GM21423 (cell line): ENCODE measurements around the gene GPC5.
"Not testable (repeated sequence)": the region's sequence is repeated elsewhere in the genome, so short reads cannot be mapped to it uniquely, and the experiment has no call there.

Experiments
- ATAC-seq: cut with Tn5 transposase; IDR thresholded peaks from one replicate; pipeline ENCODE4 v1.9.1; 2021; ENCODE audit warnings: mild to moderate bottlenecking, moderate library complexity; ENCODE audit not compliant: unreplicated experiment

Gene GPC5

DNA sequence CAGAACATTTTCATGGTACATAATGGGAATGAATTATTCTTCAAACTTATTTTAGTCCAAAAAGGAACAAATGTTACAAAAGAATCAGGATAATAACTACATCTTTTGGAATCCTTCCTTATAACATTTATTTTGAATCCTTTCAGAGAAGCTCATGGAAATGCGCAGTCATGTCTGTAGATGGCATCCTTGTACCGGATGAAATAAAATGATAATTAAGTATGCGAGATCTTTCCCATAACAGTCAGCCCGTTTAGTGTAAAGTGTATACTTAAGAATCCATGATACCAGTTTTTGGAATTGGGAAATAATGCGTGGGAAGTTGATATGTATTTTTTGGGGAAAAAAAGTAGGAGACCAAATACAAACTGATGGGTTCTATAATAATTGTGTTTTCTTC, 418.8 kb downstream of the GPC5 start:
- ATAC-seq, result no peak

DNA sequence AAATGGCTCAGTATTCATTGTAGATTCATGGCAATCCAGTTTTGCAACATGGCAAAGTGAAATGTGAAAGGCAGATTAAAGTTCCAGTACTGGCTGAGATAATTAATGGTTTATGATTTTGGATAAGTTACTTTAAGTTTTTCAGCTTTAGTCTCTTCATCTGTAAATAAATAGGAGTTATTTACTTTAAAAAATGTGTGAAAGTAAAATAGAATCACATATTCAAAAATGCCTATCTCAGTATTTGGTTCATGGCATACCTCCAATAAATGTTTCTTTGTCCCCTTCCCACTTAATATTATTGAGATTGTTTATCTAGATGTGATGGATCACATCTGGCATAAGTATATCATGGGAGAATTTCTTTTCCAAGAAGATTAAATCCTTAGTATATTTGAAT, 426.0 kb downstream of the GPC5 start:
- no peak for ATAC-seq

DNA sequence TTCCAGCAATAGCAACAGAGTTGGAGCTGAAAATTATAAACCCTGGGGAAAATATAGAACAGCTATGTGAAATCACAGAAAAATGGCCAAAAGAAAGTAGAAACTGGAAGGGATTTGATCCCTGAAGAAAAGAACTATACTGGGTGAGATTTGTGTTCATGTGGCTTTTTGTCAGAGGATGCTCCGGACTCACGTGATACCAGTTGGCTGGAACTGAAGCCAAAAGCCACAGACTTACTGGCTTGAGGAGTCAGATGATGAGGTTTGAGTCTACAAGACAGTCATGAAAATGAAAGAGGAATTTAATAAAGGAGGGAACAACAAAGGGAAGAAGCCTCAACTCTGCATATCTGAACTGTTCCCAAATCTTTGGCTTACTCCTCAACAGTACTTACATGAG, 427.1 kb downstream of the GPC5 start:
- no peak for ATAC-seq

DNA sequence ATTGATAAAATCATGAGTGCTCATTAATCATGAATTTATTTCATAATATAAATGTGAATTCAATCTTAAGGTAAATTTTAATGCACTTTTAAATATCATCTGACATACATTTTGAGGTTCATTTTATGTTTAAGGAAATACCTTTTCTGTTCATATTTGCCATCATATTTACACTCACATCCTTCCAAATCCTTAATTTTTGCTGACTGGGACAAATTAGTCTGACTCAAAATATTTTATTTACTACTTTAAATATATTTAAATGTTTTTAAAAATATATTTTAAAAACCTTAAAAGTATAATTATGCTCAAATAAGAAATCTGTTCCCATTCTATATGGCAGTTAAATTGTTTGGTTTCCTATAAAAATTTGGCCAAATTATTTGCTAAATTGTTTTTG, 438.1 kb downstream of the GPC5 start:
- ATAC-seq, result no peak

DNA sequence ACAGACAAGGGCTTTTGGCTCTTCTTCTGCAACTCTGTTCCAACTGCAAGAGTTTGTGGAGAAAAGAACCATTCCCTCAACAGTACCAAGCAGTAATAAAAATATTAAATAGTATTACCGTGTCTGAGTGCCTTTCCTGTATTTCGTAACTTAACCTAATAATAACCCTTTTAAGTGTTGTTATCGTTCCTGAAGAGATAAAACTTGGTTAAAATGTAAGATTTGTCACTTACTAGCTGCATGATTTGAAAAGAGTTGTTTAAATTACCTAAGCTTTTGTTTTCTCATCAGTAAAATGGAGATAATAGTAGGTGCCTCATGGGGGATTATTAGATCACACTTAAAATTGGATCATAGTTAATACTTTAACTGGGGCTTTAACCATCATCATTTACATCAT, 447.2 kb downstream of the GPC5 start:
- no peak for ATAC-seq

DNA sequence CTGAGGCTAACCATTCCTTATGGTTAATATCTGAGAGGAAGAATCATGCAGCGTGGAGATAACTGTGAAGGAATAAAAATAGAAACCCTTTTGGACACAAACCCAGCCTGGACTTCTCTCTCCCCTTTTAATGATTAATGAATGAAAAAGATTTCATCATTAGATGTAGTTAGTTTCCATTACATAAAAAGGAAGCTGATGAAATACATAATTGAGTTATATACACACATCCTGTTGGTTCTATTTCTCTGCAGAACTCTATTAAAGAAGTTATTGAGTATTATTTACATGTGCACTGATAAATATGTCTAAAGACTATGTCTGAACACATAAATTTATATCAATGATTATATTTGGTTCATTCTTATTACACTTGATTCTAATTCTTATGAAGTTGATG, 465.3 kb downstream of the GPC5 start:
- no peak for ATAC-seq

DNA sequence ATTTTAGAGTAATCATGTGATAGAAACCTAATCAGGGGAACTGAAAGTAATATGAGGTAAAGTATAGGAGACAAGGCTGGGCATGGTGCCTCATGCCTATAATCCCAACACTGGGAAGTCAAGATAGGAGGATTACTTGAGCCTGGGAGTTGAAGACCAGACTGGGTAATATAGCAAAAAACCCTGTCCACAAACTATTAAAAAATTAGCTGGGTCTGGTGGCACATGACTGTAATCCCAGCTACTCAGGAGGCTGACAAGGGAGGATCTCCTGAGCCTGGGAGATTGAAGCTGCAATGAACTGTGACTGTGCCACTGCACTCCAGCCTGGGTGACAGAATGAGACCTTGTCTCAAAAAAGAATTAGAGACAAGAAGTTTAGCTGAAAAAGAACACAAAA, 469.9 kb downstream of the GPC5 start:
- ATAC-seq, result no peak

DNA sequence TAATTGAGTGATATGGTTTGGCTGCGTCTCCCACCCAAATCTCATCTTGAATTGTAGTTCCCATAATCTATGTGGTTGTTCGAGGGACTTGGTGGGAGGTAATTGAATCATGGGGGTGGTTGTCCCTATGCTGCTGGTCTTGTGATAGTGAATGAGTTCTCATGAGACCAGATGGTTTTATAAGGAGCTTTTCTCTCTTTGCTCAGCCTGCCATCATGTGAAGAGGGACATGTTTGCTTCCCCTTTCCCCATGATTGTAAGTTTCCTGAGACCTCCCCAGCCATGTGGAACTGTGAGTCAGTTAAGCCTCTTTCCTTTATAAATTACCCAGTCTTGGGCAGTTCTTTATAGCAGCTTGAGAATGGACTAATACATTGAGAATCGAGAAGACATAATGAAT, 480.1 kb downstream of the GPC5 start:
- ATAC-seq, result no peak

DNA sequence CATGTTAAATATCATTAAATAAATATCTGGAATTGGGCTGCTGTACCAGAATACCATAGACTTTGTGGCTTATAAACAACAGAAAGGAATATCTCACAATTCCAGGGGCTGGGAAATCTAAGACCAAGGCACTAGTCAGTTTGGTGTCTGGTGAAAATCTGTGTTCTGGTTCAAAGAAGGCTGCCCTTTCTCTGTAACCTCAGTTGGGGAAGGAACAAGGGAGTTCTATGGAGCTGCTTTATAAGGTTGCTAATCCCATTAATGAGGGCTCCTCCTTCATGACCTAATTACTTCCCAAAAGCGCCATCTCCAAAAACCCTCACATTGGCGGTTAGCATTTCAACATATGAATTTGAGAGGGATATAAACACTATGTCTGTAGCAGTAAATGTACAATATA, 480.9 kb downstream of the GPC5 start:
- ATAC-seq, result no peak

DNA sequence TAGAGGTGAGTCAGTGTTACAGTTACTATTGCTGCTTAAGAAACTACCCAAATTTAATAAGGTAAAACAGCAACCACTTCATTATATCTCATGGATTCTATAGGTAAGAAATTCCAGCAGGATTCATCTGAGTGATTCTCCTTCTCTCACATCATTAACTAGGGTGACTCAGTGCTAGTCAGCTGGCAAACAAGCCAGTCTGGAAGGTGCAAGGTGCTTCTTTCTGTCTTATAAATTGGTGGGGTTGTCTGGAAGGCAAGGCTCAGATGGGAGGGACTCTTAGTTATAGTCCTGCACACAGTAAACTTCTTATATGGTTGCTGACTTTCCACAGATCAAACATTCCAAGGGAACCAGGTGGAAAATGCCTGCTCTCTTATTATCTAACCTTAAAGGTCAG, 484.5 kb downstream of the GPC5 start:
- ATAC-seq, result no peak

DNA sequence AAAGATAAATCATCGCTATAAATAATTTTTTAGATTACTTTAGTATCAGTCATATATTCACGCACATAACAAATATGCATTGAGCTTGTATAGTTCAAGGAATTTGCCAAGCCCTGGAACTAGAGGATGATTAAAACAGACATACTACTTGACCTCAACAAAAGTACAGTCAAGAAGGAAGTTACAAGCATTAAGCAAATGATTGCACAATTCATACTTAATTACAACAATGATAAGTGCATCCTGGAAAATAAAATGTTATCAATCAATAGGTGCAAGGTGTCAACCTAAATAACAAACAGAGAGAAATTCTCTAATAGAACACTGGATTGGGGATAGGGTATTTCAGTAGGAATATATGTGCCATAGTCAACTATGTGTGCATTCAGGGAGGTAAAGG, 491.2 kb downstream of the GPC5 start:
- ATAC-seq, result no peak

DNA sequence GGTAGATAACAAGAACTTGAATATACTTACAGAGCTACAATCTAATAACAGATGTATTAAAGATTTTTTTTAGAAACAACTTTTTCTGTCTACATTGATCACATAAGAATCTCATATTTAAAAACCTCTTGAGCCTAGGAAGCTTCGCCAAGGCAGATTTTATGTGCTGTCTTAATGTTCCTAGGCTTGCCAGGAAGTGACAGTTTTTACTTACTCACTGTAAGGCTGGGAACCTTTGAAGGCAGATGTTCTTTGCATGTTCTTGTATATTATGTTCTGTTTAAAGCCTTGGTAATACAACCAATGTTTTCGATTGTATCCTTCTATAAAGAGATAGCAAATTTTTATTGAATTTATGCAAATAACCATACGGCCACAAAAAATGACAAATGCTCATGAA, 492.7 kb downstream of the GPC5 start:
- ATAC-seq, result no peak

DNA sequence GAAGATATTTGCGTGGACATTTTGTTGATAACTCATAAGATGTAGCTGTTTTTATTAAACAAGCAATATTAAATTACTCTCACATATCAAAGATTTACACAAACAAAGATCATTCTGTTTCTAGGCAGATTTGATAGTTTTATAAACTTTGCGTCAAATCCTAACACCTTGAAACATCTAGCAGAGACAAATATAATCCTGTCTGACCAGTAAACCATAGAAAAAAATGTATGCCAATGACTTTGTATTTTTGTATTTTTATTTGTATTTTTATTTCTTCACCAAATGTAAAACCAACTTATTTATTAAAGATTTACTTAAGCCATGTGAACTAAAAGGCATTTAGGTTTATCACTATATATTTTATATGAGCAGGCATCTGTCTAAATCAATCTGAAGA, 494.6 kb downstream of the GPC5 start:
- ATAC-seq, result no peak

DNA sequence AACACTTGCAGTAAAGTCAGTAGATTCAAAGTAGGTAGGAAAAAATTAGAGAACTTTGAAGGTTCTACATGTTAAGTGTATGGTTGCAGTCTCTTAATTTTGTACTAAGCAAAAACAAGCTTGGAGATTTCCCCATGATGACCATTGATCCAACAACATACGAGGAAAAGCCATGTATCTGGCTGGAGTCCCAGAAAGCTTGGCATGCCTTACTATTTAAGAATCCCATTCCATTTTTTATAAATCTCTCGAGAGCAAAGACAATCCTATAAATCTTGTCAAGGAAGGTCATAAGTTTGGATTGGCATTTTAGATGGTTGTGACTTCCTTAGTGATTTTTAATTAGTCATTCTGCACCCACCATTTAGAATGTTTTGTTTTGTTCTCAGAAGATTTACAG, 495.9 kb downstream of the GPC5 start:
- no peak for ATAC-seq

DNA sequence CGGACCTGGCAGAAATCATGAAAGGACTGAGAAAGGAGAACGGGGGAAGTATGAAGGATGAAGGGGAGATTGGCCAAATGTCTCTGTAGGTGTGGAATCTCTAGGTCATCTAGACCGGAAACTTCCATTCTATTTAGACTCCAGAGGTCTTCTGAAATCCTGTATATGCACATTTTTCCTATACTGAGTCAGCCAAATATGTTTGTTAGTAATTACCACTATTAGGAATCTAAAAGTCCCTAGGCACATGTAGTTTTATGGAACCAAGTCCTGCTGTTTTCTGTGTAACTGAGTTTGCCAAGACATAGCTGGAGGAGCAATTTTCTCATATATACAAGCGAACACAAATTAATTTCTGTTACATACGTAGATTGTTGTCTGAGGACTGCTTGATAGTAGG, 498.1 kb downstream of the GPC5 start:
- ATAC-seq, result no peak

DNA sequence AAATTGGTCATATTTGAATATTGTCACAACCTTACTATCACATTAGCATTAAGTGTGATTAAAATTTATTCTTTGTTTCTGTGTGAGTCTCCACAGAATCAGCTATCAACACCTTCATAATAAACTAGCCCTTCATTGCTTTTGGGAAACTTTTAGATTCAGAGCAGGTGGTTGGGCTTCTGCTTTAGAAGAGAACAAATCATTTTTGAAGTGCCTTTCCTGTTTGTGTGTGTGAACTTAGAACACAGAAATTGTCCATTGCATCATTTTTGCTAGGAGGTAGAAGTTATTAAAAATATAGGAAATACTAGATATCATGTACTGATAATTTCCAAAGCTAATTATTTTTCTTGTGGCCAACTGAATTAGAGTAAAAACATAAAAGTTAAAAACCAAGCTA, 500.6 kb downstream of the GPC5 start:
- not testable (repeated sequence) for ATAC-seq

DNA sequence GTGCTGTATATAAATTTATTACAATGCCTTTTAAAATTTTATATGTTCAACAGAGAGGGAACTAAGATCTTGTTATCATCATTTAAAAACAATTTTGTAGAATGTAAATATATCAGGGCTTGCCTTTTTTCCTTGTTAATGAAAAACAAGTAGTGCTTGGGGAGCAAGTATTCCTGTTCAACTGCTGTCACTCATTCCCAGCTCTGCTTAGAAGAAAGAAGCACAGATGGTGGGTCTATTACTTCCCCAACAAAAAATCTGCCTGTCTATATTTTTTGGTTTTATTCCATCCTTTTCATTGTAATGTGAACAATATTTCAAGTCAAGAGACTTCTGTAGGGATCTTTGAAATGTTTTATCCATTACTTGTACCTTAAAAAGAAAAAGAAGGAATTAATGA, 503.9 kb downstream of the GPC5 start:
- ATAC-seq, result no peak

DNA sequence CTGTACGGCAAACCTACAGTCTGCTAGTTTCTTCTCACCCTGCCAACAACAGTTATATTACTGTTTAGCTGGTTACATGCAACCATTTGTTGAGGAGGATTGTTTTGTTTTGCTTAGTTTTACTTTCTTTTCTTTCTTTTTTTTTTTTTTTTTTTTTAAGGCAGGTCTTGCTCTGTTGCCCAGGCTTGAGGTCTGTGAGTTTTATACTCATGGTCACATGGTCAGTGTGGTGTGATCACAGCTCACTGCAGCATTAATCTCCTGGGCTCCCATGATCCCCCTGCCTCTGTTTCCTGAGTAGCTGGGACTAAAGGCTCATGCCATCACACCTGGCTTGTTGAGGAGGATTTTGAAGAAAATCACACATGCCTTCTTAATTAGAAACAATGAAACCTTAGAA, 505.6 kb downstream of the GPC5 start:
- ATAC-seq, result peak; percentile 87

DNA sequence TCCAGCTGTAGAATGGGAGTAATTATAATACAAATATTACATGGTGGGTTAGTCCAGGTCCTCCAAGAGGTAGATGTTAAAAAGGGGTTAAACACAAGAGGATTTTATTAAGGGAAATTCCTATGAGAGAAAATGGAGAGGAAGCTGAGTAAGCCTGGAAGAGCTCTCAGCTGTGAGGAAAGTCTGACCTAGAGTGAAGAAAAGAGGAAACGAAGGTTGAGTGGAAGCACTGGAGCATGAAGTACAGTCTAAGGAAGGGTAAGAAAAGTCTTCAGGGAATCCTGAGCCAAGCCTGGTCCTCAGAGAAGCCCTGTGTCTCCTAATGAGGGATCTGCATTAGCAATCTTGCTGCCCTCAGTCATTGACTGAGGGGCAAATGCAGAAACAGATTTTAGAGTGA, 506.2 kb downstream of the GPC5 start:
- peak; percentile 72 for ATAC-seq

DNA sequence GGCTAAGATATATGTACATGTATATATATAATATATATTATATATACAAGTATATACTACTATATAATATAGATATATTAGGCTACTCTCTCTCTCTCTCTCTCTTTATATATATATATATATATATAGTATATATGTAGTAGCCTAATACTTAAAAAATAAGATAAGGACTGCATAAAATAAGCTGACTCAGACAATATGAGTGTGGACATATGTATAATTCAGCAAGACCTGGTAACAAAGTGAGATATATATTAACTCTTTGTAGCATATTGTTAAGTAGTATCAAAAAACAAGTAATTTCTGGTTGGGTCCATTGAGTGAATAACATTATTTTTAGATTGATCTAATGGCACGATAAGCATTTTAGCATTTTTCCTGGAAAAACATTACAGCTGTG, 509.0 kb downstream of the GPC5 start:
- ATAC-seq, result no peak

DNA sequence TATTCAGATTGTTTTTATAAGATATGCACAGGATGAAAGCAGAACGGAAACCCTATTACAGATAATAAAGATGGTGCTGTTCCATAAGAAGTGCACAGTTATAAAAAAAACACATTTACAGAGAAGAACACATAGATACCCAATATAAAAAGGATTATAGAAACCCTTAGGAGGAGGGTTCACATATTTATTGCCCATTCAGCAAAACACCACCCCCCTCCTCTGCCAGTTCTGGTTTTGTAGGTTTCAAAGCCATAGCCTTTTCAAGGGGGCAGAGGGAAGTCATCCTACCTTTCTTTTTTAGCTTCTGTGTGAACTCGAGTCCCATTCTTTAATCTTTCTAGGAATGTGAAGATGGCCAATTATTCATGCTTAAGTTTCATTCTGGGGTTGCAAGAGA, 511.2 kb downstream of the GPC5 start:
- no peak for ATAC-seq

DNA sequence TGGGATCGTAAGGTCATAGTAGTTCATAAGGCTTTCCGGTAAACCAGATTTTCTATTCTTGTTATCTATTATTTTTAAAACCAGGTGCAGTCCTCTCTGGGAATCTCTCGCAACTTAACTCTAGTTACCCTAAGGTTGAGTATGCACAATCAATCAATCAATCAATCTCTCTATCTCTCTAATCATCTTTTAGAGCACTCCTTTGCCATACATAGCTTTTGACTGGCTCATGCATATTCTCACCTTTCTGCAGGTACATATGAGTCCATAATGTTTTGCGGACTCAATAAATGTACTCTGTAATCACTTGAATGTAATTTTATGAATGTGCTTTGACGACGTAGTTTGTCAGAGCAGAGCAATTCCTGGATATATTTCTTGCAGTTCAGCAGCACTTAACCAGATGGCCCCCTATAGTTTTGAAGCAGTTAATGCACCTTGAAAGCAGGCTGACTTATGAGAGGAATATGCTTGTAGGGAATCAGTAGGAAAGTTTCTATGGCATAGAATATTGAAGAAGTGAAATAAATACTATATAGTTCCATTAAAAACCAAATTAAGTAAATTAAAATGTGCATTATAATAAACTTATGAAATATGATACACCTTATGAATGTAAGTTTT, 524.7 kb downstream of the GPC5 start:
- no peak for ATAC-seq

DNA sequence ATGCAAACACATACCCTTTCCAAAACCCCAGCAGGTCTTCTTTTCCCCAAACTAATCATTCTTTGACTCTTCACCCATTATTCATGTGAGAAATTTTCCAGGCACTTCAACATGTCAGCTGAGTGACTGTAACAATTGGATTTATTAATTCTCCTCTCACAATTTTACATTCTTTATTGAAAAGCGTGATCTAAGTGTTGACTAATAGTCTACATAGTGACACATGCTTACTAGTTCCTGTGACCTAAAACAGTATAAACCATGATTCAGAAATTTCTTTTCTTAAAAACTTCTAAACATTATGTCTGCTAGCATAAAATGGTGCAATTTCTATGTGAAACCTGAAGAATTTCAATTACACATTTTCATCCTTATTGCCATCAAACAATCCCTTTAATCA, 532.3 kb downstream of the GPC5 start:
- no peak for ATAC-seq

DNA sequence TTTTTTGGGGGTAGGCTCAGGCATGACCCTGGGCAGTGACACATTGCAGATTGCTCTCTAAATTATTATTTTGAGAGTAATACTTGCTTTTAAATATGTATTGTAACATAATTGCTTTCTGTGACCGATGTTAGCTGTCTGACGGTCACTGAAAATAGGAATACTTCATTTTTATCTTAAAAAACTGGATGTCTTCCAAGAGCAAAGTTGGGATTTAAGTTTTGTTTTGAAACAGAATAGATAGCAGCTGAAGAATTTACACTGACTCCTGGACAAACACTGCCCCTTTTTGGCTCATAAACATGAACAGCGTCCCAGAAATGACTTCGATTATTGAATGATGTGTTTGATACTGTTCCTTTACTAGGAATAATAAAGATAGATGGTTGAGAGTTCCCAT, 535.9 kb downstream of the GPC5 start:
- ATAC-seq, result no peak
